K562 (cell line): ENCODE data around the gene STAB2.

Source experiments
- RAD21 ChIP-seq, 2 experiments: fragments of 250-450 bp in 1 of 2; fragments of 450-650 bp in 1 of 2; sonication (Bioruptor Pico) in 1 of 2; formaldehyde crosslinking in 1 of 2; IDR thresholded peaks in 1 of 2; conservative IDR thresholded peaks in 1 of 2; 2 replicates each; pipeline versions ENCODE4 v1.4.0 to v1.8.0; 2020 to 2022; ENCODE audit warnings: mild to moderate bottlenecking in 2 of 2, moderate library complexity in 1 of 2
- SETDB1 ChIP-seq: IDR thresholded peaks from one replicate; pipeline ENCODE4 v1.6.1; 2012; ENCODE audit warnings: low read length, control low read depth, inconsistent platforms
- SMARCC2 ChIP-seq: fragments of 450-650 bp; IDR thresholded peaks from 2 replicates; pipeline ENCODE4 v1.6.1; 2017; ENCODE audit warnings: antibody characterized with exemption, moderate library complexity, mild to moderate bottlenecking, low read depth
- SMC3 ChIP-seq: conservative IDR thresholded peaks from 2 replicates; pipeline ENCODE4 v1.6.1; 2011; ENCODE audit warnings: low read depth, low read length, improper control_type of control experiment; ENCODE audit not compliant: insufficient read depth
- SP2 ChIP-seq: IDR thresholded peaks from 2 replicates; pipeline ENCODE4 v1.6.1; 2011; ENCODE audit warnings: mild to moderate bottlenecking, low read depth, low read length, moderate library complexity; ENCODE audit not compliant: poor library complexity, severe bottlenecking; ENCODE audit errors: extremely low read depth
- STAT6 ChIP-seq: sonication (generic); formaldehyde crosslinking; IDR thresholded peaks from 2 replicates; pipeline ENCODE4 v1.8.1; 2023; ENCODE audit warnings: mild to moderate bottlenecking, missing genetic modification reagents
- XRCC4 ChIP-seq: IDR thresholded peaks from one replicate; pipeline ENCODE4 v1.6.1; 2011; ENCODE audit not compliant: insufficient read depth, insufficient read length; ENCODE audit errors: extremely low read depth
- TF ChIP-seq, protein P1 (sequence below): sonication (generic); formaldehyde crosslinking; IDR thresholded peaks from 2 replicates; pipeline ENCODE4 v1.8.1; 2023; ENCODE audit warnings: mild to moderate bottlenecking, missing genetic modification reagents, moderate library complexity

DNA sequence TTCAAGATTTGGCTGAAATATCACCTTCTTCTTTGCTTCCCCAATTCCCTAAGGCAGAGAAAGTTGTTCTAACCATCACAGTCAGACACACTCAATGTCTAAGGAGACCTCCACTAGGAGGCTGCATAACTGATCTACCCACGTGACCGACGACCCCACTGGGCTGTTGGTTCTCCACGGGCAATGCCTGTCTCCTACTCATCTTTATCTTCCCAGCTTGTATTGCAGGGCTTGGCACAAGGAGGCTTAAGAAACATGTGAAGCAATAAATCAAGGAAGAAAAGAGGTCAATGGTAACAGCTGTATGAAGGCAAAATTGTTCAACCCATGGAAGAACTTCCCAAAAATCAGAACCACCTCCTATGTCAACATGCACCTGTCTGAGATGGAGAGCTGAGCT, 226.9 kb downstream of the STAB2 start:
- TF ChIP-seq SETDB1: no peak
- TF ChIP-seq XRCC4: no peak
- no peak for TF ChIP-seq SP2
- TF ChIP-seq SMARCC2: no peak
- no peak for TF ChIP-seq SMC3
- TF ChIP-seq, protein P1, sequence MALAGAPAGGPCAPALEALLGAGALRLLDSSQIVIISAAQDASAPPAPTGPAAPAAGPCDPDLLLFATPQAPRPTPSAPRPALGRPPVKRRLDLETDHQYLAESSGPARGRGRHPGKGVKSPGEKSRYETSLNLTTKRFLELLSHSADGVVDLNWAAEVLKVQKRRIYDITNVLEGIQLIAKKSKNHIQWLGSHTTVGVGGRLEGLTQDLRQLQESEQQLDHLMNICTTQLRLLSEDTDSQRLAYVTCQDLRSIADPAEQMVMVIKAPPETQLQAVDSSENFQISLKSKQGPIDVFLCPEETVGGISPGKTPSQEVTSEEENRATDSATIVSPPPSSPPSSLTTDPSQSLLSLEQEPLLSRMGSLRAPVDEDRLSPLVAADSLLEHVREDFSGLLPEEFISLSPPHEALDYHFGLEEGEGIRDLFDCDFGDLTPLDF: no peak
- TF ChIP-seq RAD21 (CRISPR knock-in tag; conservative IDR thresholded peaks at IDR 0.05 in 1 of 2, IDR thresholded peaks at IDR 0.05 in 1 of 2): no peak
- TF ChIP-seq STAT6 (CRISPR knock-in tag): no peak
